A172 (cell line): ENCODE data around the gene PXMP4. TPM values are rescaled to one million over a fixed set of nuclear protein-coding genes. Genes with fewer than 3 reads are reported as not detected.

Source experiments
- DNase-seq: peaks from one replicate; pipeline ENCODE4 v3.0.0-alpha.2; 2015; ENCODE audit warnings: low spot score
- total RNA-seq: library from RNA; depleted of rRNA; stranded (reverse); fragments of >200 nt; shearing (Covaris generic); gene quantifications from 2 replicates; pipeline ENCODE4 v1.2.3, GENCODE V29; 2014

PXMP4 gene
- total RNA-seq, 1 experiment from 2014 or later = 10.2 TPM

DNA sequence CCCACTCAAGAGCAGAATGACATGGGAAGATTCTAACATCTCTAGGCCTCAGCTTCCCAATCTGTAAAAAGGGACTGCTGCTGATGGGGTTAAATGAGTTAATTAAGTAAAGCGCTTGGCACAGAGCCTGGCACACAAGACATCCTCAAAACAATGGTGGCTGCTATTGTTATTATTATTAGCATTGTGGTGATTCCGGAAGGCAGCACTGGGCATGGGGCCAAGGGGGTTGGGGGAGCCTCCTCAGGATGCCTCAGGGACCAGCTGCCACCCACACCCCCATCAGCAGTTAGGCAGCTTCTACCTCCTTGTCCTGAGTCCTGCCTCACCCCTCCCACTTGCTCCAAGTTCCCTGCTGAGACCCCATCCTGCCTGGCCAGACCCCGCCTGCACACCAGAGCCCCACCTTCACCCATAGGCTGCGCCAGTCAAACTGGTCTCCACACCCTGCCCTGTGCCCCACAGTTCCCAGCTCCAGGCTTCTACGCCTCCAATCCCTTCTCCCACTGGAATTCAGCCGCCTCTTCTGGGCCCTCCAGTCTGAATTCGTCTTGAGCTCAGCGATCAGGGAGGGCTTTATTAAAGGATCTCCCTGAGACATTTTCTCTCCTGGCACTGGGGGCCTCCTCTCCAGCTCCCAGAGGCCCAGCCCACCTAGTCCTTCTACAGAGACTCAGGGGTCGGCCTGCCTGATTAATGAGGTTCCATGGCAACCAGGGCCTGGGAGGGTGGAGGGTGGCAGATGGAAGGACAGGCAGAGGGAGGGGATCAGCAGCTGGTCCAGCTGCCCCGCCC is 35.4 kb downstream of the PXMP4 start:
- DNase-seq = no peak

DNA sequence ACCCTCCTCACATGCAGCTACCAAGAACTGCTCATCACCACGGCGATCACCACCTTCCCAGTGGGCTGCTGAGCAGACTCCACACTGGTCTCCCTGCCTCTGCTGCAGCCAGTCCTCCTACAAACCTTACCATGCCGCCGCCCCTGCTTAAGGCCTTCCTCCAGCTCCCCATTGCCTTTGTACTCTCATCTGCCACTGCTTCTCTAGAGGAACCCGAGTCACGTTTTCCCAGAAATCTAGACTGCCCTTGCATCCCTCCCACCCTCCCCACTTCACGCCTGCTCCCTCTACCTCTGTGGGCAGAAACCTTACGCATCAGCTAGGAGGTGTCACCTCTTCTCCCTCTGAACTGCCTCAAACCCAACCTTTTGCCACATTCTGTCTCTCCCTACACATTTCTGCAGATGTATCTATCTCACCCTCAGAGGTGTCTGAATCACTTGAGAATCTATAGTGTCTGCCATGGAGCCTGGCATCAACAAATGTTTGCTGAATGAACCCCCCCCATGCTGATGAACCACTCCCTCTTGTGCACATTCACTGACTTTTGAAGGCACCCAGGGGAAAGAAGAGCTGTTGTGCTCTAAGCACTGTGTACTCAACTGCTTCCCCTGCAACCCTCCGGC is 38.3 kb downstream of the PXMP4 start:
- no peak for DNase-seq

DNA sequence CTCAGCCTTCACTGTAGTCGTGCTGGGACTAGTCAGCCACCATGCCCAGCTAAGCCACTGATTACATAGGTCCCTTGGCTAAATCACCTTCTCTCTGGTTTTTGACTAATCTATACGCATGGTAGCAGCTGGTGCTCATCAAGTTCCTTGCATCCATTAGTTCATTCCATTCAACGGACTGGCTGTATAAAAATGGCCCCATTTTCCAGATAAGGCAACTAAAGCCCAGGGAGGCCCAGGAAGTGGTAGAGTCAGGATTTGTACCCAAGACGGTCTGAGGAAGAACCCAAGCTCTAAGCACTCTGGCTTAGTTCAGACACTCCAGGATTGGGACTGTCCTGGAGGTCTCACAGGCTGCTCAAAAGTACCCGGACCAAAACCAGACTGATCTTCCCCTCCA is 38.8 kb downstream of the PXMP4 start:
- no peak for DNase-seq

DNA sequence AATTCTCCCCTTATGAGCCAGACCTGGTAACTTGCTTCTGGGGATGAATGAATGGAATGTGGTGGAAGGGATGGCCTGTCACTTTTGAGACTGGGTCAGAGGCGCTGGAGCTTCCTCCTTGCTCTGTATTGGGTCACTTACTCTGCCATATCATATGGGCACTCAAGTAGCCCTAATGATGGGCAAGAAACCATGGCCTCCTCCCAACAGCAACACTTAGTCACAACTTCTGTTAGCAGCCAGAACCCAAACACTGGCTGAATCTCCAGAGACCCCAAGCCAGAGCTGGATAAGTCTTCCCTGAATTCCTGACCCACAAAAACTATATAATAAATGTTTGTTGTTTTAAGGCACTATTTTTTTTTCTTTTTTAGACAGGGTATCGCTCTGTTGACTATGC is 39.4 kb downstream of the PXMP4 start:
- DNase-seq = no peak

DNA sequence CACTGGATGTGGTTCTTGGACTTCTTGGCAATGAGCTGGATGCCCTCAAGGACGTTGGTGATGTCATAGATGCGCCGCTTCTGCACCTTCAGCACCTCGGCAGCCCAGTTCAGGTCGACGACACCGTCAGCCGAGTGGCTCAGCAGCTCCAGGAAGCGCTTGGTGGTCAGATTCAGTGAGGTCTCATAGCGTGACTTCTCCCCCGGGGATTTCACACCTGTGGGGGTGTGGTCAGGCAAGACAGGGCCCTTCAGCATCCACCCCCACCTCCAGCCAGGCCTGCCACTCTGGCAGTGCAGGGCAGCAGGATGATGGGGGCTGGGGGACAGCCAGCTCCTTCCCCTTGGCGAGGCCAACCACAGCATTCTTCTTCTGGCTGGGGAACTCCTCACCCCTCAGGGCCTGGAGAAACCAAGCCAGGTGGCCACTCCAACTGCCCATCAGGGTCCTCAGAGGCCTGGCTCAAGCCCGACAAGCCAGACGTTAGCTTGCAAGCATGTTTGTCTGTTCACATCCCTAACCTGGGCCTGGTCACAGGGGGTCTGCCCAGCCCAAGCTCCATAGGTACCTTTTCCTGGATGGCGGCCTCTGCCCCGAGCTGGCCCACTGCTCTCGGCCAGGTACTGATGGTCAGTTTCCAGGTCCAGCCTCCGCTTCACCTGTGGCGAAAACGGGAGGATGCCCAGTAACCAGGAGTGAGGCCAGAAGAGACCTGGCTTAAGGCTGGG is 40.2 kb downstream of the PXMP4 start:
- no peak for DNase-seq

DNA sequence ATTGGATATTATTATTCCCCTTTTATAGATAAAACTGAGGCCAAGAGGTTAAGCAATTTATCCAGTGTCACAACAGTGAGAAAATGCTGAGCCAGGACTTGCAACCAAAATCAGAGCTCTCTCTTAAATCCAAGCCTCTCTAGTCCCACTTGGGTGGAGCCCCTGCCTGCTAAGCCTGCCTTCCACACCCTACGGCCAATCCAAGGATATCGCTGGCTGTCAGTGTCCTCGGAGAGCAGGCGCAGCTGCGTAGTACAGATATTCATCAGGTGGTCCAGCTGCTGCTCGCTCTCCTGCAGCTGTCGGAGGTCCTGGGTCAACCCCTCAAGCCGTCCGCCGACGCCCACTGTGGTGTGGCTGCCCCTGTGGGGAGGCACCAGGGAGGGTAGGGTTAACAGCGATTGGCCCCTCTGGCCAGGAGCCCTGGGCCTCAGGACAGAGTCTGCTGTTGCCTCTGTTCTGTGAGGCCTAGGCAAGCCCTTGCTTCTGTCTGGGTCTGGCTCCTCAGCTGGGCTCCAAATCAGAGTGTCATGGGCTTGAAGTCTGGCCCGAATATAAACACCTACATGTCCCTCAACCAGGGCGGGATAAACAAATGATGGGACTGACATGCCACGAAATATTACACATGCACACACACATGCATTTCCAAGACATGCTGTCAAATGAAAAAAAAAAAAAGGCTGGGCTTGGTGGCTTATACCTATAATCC is 42.0 kb downstream of the PXMP4 start:
- no peak for DNase-seq

DNA sequence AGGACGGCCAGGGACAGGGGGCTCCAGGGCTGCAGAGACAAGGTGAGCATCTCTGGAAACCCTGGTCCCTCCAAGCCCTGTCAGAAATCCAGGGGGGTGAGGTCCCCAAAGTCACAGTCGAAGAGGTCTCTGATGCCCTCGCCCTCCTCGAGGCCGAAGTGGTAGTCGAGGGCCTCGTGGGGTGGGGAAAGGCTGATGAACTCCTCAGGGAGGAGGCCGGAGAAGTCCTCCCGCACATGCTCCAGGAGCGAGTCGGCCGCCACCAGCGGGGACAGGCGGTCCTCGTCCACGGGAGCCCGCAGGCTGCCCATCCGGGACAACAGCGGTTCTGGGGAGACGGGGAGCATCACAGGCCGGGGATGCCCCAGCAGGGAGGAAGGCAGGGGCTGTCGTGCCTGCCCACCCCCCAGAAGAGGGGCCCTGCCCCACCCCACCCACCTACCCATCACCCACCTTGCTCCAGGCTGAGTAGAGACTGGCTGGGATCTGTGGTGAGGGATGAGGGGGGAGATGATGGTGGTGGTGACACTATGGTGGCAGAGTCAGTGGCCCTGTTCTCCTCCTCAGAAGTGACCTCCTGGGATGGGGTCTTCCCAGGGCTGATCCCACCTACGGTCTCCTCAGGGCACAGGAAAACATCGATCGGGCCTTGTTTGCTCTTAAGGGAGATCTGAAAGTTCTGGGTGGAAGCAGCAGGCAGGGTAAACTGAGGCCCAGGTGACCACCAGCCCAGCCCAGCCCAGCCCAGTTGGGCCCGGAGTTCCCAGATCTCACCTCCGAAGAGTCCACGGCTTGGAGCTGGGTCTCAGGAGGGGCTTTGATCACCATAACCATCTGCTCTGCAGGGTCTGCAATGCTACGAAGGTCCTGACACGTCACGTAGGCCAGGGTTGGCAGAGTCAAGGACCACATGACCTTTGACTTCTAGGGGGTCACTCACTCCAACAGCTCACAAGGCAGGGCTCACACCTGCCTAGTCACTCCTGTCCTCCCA is 43.2 kb downstream of the PXMP4 start:
- no peak for DNase-seq

DNA sequence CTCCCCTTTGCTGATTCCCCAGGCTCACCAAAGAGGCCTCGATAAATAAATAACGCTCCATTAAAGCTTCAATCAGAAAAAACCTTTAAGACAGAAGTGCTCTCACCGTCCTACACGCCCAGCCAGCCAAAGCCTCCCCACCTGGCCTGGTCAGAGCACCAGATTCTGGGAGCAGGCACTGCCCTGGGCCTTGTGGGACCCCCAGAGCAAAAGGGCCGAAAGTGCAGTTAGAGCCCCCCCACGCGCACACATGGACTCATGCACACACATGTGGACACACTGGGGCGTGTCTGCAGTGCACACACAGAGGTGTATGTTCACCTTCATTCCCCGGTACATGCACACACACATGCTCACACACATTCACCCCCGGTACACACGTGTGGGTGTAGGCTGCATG is 44.0 kb downstream of the PXMP4 start:
- DNase-seq = no peak

DNA sequence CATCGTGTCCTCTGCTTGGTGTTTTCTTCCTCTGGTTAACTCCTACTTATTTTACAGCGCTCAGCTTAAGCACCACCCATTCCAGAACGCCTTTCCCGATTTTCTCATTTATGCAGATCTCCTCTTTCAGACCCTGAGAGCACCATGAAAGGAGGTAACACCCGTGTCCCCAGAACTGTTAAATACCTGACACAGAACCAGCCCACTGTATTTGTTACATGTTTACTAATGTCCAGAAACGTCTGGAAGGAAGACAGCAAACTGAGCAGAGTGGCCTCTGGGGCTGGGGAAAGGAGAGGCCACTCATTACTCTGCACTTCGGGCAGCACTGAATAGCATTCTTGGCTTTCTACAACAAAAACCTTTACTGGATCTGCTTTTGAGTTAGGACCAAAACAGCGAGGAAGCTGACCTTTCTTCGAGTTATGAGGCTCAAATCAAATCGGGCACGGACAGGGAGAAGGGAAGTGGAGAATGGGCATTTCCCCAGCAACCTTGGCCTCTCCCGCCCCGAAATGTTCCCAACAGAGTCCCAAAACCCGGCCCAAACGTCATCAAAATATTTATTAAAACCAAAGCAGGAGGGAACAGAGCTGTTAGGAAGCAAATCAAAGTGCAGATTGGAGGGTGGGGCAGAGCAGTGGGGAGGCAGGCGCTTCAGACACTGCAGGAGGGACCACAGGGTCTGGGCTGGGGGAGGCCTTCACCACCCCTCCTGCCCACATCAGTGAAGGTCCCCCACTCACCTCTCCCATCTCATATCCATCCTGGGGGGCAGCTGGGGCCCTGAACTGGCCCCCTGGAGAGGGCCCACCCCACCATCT is 44.8 kb downstream of the PXMP4 start:
- no peak for DNase-seq

DNA sequence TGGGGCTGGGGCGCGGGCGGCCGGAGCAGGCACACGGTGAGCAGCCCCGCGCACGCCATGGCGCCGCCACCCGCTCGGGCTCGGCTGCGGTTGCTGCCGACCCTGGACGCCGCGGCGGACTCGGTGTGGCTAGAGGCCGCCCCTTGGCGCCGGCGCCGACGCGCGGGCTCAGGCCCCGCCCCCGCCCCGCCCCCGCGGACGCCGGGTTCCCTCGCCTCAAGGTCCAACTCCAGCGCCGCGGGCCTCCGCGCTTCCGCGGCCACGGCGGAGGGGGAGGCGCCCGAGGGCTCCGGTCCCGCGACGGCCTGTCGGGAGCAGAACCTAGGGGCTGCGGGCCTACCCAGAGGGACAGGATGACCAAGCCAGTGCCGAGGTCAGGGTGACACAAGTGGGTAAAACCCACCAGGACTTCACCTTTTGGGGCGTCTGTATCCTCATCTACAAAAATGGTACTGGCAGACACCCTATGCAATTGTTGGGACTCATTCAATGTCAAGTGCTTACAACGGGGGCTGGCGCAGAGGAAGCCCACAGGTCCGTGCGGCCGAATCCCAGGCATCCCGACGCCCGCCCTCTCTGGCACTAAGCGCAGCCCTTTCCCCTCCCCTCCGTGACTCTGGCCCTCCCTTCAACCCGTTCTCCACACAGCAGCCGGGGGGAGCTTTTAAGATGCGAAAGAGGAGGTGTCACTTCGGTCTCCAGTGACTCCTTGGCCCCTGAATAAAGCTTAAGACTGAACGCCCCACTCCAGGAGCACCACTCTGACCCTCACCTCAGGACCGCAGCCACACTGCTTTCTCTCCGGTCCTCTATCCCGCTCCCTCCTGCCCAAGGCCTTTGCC is 45.6 kb downstream of the PXMP4 start, which contains the start of gene NECAB3:
Gene NECAB3 (minus strand): TSS at position 135 of the 842 bp plus-strand sequence. CDS start 76 bp downstream, at position 59.
- DNase-seq = peak; percentile 52

DNA sequence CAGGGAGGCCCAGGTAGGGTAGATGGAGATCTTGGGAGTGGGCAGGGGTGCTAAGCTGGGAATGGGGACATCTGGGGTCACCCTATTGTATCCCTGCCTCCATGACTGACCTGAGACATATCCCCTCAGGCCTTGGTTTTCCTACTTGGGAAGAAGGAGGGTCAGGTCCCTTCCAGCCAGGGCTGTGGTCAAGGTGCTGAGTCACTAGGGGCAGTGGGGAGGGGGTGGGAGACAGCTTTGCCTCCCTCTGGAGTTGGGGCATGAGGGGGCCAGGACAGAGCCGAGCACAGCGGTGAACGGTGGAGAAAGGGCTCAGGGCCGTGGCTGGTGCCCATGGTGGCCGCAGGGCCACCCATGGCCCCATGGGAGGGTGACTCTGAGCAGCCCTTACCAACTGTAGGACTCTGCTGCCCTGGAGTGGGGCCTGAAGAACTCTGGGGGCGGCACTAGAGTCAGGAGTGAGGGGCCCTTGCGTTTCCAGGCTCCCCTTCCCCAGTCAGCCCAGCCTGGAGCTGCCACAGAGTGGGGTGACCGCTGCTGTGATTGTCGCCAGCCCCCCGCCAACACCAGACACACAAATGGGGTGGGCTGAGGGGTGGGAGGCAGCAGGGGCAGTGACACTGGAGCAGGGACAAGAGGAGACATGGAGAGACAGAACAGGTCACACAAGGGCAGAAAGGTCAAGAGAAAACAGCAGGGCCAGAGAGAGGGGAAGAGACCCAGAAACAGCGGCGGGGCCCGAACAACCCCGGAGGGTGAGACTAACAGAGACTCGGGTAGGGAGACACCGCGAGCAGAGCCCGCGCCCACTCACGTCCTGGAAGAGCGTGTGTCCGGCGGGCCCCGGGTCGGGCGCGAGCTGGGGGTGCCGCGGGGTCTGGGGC is 46.5 kb downstream of the PXMP4 start:
- DNase-seq = peak; percentile 55

DNA sequence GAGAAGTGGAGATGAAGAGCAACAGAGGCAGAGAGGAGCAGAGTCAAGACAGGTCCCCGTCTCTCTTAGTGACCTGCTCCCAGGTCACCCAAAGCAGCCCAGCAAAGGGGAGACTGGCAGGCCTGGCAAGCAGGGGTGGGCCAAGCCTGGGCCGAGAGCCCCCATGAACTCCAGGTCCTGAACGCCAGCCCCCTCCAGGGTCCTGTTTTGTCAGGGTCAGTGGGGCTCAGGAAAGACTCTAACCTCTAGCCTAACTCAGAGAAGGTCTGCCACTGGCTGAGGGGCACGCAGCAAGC is 47.0 kb downstream of the PXMP4 start:
- no peak for DNase-seq

DNA sequence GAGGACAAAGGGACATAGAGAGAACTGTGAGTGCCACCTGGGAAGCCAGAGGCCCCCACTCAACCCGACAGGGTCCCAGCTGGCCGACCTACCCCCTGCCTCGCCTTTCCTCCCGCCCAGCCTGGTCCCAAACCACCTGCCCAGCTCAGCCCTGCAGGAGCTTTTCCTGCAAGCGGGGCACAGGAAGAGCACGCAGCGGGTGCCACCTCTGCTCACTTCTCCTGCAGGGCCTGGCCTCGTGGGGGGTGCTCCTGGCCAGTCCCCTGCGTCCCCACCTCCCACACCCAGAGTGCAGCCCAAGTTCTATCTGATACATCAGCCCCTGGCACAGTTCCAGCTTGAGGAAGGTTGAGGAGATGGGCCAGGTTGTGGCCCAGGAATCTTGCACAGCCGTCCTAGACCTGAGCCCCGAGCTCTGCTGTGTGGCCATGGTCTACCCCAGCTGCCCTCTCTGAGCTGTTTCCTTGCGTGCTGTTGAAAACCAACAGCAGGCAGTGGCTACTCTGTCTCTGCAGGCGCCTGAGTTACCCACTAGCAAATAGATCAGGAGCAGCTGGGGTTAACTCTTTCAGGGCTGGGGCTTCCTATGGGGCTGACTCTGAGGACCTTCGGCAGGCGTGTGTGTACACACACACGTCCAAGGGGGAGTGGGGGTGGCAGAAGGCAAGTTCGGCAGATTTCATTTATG is 47.5 kb downstream of the PXMP4 start:
- no peak for DNase-seq

DNA sequence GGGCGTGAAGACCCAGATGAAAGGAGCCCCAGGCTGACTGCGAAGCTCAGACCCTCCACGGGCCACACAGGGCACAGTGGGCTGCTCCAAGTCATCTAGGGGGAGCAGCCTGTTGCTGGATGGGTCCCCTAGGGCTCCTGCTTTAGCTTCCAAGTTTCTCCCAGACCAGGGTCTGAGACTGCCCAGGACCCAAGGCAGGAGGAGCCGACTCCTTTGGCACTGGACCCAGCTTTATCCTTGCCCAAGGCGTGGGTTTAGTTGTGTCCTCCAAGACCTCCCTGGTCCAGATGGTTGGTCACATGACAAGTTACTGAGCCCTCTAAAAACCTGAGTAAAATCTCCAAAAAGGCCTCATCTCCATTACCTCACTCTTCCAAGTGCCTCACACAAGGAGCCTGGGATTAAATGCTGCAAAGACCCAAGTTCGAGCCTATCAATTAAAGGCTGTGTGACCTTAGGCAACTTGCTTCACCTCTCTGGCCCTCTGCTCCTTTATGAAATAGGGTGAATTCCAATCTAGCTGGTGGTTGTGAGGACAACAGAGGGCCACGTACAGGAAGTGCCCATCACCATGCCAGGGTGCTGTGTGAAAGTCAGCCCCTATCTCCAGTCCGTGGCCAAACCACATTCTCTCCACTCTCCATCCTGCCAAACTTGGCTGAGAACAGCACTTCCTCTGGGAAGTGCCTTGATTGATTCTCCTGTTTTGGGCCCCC is 48.4 kb downstream of the PXMP4 start:
- no peak for DNase-seq

DNA sequence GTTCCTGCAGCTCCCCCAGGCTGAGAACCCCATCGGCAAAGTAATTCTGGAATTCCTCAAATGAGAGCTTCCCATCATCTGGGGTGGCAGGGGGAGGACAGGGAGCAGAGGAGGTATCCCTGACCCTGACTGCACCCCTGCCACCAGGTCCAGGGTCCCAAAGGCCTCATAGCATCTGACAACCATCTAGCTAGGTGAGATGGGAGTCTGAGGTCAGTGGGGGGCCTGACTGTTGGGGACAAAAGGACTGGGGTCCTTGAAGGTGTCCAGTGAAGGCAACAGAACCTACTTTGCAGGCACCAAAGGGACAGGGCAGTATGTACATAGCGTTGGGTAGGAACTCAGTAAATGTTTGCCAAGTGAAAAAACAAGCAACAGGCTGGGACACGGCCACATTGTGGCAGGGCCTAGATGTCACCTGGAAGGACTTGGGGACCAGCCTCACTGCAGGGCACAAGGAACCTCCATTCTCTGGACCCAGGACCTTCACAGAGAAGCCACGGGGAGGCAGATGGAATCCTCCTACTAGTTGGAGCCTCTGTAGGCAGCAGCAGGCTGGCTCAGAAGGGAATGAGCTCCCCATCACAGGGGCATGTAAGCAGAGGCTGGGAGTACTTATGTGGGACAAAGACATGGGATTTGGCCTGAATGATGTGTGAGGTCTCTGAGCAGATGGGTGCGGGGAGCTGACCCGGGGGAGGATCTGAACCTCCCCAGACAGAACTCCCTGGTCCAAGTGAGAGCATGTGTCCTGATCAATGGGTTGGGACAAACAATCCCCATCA is 49.2 kb downstream of the PXMP4 start:
- DNase-seq = no peak
